Common myeloid progenitor, CD34-positive (primary cell): ENCODE results near the gene ZNF536.
"Not testable (repeated sequence)": the region's sequence is repeated elsewhere in the genome, so short reads cannot be mapped to it uniquely, and the experiment has no call there.

Source experiments
- CTCF ChIA-PET: fragments of 350-600 bp; sonication (Branson Sonifier 250); formaldehyde crosslinking; loops from one replicate; lab custom pipeline; 2021; ENCODE audit warnings: antibody characterized with exemption; lab: Charles Lee
- POLR2A ChIA-PET: fragments of 350-600 bp; sonication (Branson Sonifier 250); formaldehyde crosslinking; loops from one replicate; lab custom pipeline; 2021; ENCODE audit warnings: antibody characterized with exemption; lab: Charles Lee
- DNase-seq, 3 donors: peaks; one replicate each; pipeline versions ENCODE4 v3.0.0 to v3.0.0-alpha.2; 2013
- H3K27ac ChIP-seq, 2 experiments: 1 replicate in 1 of 2; 2 replicates in 1 of 2; pipeline ENCODE4 v1.7.0; 2013; ENCODE audit warnings: inconsistent platforms in 2 of 2, low read length in 2 of 2, mild to moderate bottlenecking in 2 of 2, low read depth in 1 of 2, moderate library complexity in 1 of 2; ENCODE audit not compliant: severe bottlenecking in 2 of 2, insufficient read depth in 1 of 2, poor library complexity in 1 of 2
- H3K27me3 ChIP-seq, 5 experiments: replicated peaks in 2 of 5; 1 replicate in 3 of 5; 2 replicates in 2 of 5; pipeline versions ENCODE4 v1.6.1 to v1.7.0; 2013; ENCODE audit warnings: low read length in 4 of 5, mild to moderate bottlenecking in 2 of 5, moderate library complexity in 2 of 5, inconsistent platforms in 1 of 5; ENCODE audit not compliant: insufficient read depth in 5 of 5, control insufficient read depth in 4 of 5
- H3K36me3 ChIP-seq, 4 experiments: 1 replicate in 2 of 4; 2 replicates in 2 of 4; pipeline versions ENCODE4 v1.6.1 to v1.7.0; 2013; ENCODE audit warnings: low read length in 3 of 4, control low read depth in 1 of 4, mild to moderate bottlenecking in 1 of 4; ENCODE audit not compliant: control insufficient read depth in 4 of 4, insufficient read depth in 4 of 4
- H3K4me1 ChIP-seq, 4 experiments: 1 replicate in 3 of 4; 2 replicates in 1 of 4; pipeline versions ENCODE4 v1.6.1 to v1.7.1; 2013; ENCODE audit warnings: low read length in 3 of 4, mild to moderate bottlenecking in 3 of 4, control low read depth in 1 of 4, inconsistent platforms in 1 of 4, moderate library complexity in 1 of 4; ENCODE audit not compliant: control insufficient read depth in 4 of 4, insufficient read depth in 4 of 4; ENCODE audit errors: control extremely low read depth in 1 of 4
- H3K4me3 ChIP-seq, 7 experiments: 1 replicate in 4 of 7; 2 replicates in 3 of 7; pipeline versions ENCODE4 v1.5.1 to v1.7.0; 2013; ENCODE audit warnings: mild to moderate bottlenecking in 7 of 7, low read length in 6 of 7, moderate library complexity in 6 of 7, inconsistent platforms in 2 of 7, low read depth in 2 of 7, control low read depth in 1 of 7; ENCODE audit not compliant: insufficient read depth in 4 of 7, control insufficient read depth in 1 of 7; ENCODE audit errors: extremely low read depth in 1 of 7
- H3K9me3 ChIP-seq, 5 experiments: 1 replicate in 4 of 5; 2 replicates in 1 of 5; pipeline versions ENCODE4 v1.6.1 to v1.7.1; 2013; ENCODE audit warnings: low read length in 4 of 5, mild to moderate bottlenecking in 2 of 5, inconsistent platforms in 1 of 5, low read depth in 1 of 5, moderate library complexity in 1 of 5; ENCODE audit not compliant: control insufficient read depth in 4 of 5, insufficient read depth in 2 of 5; ENCODE audit errors: control extremely low read depth in 1 of 5
- WGBS: methylation state at CpG from one replicate; pipeline ENCODE4 v1.1.5; 2013; ENCODE audit not compliant: insufficient coverage; 5-methylcytosine and 5-hydroxymethylcytosine counted together

Gene ZNF536

DNA sequence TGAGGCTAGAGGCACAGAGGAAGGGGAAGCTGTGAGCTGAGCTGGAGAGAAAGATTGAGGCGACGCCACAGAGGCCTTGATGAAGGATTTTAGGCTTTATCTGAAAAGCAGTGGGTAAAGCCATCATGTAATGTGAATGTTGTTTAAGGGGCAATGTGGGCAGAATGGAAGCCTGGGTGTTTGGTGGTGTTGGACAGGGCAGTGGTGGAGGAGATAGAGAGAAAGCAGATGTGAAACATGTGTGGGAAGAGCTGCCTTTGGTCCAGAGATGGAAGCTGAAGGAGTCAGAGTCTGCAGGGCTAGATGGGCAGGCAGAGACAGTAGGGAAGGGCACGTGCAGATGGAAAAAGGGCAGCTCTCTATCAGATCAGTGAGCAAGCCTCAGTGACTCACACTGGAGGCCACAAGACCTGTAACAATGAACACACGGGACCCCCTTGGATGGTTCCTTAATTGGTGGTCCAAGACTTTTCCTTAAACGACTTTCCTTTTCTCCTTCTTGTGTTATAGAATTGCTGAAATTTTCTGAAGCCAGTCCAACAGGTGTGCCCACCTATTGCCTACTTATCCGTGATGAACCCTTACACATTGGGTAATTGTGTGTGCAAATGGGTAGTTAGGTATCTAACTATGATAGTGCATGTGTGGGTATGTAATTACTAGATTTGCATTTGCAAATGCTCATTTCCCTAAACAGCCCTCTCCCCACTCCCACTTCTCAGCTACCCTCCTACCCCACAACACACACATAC is 21.7 kb downstream of the ZNF536 start:
- Histone ChIP-seq H3K27ac (no peak overlapping the region), H3K36me3 (no peaks in the 10 kb centered on the region), H3K4me1 (peaks cover 0 to 14% (median 7%) of the 10 kb centered on the region in 4 experiments), H3K9me3 (no peaks in the 10 kb centered on the region), H3K27me3 (peaks cover 0 to 73% (median 17%) of the 10 kb centered on the region in 5 experiments), H3K4me3 (no peak overlapping the region)
- ChIA-PET POLR2A (no interaction called here), CTCF (interaction anchor here (1.0 kb wide), 1 partner anchor 12 kb away, joined by 3 read pairs; no protein-coding TSS in a partner anchor)
- 91% methylated on average over 4 of the region's 6 CpGs for WGBS
- DNase-seq: no peak

DNA sequence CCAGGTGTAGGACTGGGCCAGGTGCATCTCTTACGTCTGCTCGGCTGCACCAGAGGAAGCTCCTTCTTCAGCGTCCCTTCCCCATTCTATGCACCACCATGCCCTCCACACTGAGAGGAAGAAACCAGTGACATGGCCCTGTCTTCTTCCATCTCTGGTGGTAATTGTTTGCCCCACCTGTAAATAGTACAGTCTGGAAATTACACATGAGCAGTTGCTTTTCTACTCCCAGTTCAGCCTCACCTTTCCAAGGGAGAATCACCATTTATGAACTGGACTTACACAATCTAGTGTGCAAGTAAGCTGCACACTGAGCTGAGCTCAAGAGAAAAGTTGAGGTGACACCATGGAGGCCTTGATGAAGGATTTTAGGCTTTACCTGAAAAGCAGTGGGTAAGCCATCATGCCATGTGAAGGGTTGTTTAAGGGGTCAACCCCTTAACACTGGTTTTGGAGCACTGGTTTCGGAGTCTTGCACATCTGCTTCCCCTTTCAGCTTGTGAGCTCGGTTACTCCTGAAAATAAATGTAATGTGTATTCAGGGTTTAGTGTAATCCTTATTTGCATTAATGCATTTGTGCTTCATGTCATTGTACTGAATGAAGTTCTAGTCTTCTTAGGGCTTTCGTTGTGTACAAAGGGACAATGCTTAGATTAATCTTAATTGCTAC is 22.4 kb downstream of the ZNF536 start:
- 94% methylated on average over 3 of the region's 6 CpGs for WGBS
- no peaks in the 10 kb centered on the region for H3K36me3 ChIP-seq

DNA sequence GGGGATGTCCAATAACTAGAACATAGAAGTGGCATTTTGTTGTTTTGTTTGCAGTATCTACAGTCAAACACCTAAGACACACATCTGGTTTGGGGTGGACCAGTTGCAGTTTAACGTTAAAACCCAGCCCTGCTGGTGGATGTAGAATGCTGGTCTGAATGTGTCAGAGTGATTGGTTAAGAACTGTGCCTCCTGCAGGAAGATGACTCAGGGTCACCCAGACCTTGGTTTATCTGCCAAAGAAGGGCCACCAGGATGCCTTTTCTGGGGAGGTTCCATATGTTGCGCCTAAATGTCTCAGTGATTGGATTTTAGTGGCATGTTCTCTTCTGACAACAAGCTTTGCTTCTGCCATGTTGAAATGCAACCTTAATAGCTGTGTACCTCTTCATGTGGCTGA is 23.1 kb downstream of the ZNF536 start:
- H3K4me3 ChIP-seq: no peak overlapping the region
- peaks cover 0 to 63% (median 16%) of the 10 kb centered on the region in 5 experiments for H3K27me3 ChIP-seq
- no peak overlapping the region for H3K27ac ChIP-seq
- no peaks in the 10 kb centered on the region for H3K36me3 ChIP-seq
- peak in 1 of 3 donors; percentile 6 for DNase-seq
- POLR2A ChIA-PET: no interaction called here
- no peaks in the 10 kb centered on the region for H3K9me3 ChIP-seq
- H3K4me1 ChIP-seq: peaks cover 0 to 14% (median 7%) of the 10 kb centered on the region in 4 experiments
- WGBS: 87% methylated on average over 2 of the region's 2 CpGs
- CTCF ChIA-PET: no interaction called here

More for the DNA sequence above, 22.4 kb downstream of the ZNF536 start:
- ChIA-PET POLR2A (no interaction called here), CTCF (no interaction called here)
- Histone ChIP-seq H3K27me3 (peaks cover 0 to 68% (median 17%) of the 10 kb centered on the region in 5 experiments), H3K4me1 (peaks cover 0 to 14% (median 7%) of the 10 kb centered on the region in 4 experiments), H3K27ac (no peak overlapping the region), H3K9me3 (no peaks in the 10 kb centered on the region), H3K4me3 (no peak overlapping the region)
- DNase-seq: no peak

DNA sequence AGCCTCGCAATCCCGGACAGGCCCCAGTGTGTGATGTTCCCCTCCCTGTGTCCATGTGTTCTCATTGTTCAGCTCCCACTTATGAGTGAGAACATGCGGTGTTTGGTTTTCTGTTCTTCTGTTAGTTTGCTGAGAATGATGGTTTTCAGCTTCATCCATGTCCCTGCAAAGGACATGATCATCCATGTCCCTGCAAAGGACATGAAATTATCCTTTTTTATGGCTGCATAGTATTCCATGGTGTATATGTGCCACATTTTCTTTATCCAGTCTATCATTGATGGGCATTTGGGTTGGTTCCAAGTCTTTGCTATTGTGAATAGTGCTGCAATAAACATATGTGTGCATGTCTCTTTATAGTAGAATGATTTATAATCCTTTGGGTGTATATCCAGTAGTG is 26.4 kb downstream of the ZNF536 start:
- WGBS: no CpG with 5 or more reads among the region's 3 CpGs
- H3K27ac ChIP-seq, DNase-seq, POLR2A ChIA-PET, H3K36me3 ChIP-seq, H3K9me3 ChIP-seq, H3K4me3 ChIP-seq, H3K4me1 ChIP-seq: not testable (repeated sequence)
- CTCF ChIA-PET: interaction anchor here (1.3 kb wide), 1 partner anchor 183 kb away, joined by 3 read pairs; no protein-coding TSS in a partner anchor
- H3K27me3 ChIP-seq: peaks cover 0 to 57% (median 13%) of the 10 kb centered on the region in 5 experiments

DNA sequence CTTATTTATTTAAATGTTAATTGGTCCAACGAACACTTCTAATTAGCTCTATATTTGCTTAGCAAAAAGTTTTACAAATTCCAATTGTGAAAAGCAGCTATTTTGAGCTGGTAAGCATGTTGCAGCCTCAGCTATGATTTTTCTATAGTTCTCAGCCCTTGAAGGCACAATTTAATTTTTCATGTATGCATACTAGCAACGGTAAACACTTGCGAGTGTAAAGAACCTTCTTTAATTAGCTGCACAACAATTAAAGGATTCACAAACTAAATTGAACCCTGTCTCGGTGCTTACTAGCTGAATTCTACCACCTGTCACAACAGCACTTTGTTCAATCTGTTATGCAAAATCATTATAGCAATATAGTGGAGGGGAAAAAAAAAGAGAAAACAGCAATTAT is 29.8 kb downstream of the ZNF536 start:
- peaks cover 0 to 42% (median 16%) of the 10 kb centered on the region in 5 experiments for H3K27me3 ChIP-seq
- no peak overlapping the region for H3K27ac ChIP-seq
- ChIA-PET CTCF (no interaction called here), POLR2A (no interaction called here)
- no peaks in the 10 kb centered on the region for H3K4me1 ChIP-seq
- no peaks in the 10 kb centered on the region for H3K36me3 ChIP-seq
- DNase-seq: no peak
- WGBS: 93% methylated on average over 2 of the region's 4 CpGs
- H3K4me3 ChIP-seq: no peak overlapping the region
- H3K9me3 ChIP-seq: no peaks in the 10 kb centered on the region

DNA sequence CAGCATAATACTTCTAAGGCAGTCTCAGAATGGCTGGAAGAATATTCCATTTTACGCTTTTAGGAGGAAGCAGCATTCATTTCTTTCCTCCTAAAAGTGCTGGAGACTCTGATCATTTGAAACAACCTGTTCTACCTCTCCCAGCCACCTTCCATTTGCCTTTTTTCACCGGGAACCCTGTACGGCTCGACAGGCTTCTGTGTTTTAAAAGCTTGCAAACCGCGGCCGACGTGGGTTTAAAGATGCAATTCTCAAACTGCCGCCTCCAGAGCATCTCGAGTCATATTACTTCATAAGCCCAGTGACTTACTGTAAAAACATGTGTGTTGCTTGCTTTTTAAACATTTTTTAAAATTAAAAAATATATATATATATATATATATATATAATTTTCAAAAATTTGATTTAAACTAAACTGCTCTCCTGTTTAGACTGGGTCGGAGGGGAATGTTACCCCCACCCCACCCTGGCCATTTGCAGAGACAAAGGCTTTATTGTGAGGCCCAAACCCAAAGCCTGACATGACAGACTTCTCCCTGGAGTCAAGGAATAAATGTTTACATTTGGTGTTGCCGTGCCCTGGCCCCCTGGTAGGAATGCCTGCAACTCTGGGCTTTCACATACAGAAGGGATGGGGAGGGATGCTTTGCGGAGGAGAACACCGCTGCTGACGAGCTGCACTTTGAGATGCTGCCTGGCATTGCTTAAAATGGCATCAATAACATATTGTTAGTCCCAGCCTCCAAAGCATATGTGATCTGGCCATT is 30.4 kb downstream of the ZNF536 start:
- Histone ChIP-seq H3K4me3 (no peak overlapping the region), H3K27ac (no peak overlapping the region), H3K27me3 (peaks cover 0 to 45% (median 14%) of the 10 kb centered on the region in 5 experiments), H3K36me3 (no peaks in the 10 kb centered on the region), H3K4me1 (no peaks in the 10 kb centered on the region), H3K9me3 (no peaks in the 10 kb centered on the region)
- POLR2A ChIA-PET: no interaction called here
- DNase-seq: no peak
- 82% methylated on average over 6 of the region's 15 CpGs for WGBS
- CTCF ChIA-PET: no interaction called here
